GM19324 (cell line): ENCODE data around the gene OSBP2.
"Not testable (repeated sequence)": the region's sequence is repeated elsewhere in the genome, so short reads cannot be mapped to it uniquely, and the experiment has no call there.

Experiments
- ATAC-seq: cut with Tn5 transposase; IDR thresholded peaks from one replicate; pipeline ENCODE4 v1.9.1; 2021; ENCODE audit warnings: mild to moderate bottlenecking, moderate library complexity; ENCODE audit not compliant: unreplicated experiment, low FRiP score

The OSBP2 gene

DNA sequence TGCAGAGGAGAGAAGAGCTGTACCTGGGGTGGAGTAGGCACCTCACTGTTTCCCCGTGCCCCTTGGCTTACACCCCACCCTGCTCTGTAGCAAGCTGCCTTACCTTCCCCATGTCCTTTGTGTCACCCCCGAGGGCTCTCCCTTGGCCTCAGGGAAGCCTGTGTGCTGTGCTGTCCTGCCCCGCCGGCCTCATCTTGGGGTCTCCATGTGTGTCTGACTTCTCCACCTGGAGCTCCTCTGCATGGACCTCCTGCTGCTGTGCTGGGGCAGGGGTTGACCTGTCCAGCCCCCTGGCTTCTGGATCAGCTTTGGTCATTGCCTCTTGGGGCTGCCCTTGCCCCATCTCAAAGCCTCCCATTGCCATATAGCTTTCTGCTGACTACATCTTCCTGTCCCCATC is 59.8 kb downstream of the OSBP2 start:
- no peak for ATAC-seq

DNA sequence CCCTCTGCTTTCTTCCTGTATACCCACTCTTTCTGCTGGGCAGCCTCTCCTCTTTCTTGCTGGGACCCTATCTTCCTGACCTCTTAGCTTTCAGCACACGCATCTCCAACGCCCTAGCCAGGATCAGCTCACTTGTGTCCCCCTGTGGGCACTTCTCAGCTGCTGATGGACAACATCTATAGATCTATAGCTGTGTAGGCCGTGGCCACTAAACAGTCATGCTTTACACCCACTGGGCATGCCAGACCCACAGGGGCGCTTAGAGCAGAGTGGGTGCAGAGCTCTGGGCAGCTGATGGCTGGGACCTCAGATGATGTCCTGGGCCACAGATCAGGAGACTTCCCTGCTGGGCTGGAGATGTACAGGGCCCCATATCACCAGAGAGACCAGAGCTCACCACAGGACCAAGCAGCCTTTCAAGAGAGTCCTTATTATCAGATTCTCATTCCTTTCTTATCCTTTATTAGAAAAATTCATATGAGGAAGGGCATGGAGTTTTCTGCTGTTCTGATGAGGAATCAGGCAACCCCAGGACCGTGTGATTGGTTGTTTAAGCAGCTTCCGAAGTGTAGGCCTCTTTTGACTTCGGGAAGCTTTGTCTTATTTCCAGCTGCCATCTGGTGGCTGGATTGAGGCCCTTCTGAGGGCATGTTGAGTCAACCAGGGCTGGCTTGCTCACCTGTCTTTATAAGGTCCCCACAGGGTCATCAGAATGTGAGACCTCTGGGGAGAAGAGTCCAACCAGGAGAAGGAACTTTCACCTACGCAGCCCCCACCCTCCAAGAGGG is 60.5 kb downstream of the OSBP2 start:
- no peak for ATAC-seq

DNA sequence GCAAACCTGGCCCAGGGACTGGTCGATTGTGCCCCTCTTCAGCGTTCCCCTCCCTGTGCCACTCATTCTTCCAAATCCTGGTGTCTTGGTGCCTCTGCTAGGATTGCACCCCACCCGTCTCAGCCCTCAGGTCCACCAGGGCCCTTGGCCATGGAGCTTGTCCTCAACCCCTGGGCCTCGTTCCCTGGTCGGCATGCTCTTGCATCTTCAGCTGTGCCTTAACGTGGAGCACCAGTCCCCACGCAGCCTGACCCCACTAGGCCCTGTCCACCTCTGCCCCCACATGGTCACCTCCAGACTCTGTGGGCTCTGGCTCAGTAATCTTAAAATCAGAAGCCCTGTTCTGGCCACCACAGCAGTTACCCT is 61.1 kb downstream of the OSBP2 start:
- ATAC-seq: no peak

DNA sequence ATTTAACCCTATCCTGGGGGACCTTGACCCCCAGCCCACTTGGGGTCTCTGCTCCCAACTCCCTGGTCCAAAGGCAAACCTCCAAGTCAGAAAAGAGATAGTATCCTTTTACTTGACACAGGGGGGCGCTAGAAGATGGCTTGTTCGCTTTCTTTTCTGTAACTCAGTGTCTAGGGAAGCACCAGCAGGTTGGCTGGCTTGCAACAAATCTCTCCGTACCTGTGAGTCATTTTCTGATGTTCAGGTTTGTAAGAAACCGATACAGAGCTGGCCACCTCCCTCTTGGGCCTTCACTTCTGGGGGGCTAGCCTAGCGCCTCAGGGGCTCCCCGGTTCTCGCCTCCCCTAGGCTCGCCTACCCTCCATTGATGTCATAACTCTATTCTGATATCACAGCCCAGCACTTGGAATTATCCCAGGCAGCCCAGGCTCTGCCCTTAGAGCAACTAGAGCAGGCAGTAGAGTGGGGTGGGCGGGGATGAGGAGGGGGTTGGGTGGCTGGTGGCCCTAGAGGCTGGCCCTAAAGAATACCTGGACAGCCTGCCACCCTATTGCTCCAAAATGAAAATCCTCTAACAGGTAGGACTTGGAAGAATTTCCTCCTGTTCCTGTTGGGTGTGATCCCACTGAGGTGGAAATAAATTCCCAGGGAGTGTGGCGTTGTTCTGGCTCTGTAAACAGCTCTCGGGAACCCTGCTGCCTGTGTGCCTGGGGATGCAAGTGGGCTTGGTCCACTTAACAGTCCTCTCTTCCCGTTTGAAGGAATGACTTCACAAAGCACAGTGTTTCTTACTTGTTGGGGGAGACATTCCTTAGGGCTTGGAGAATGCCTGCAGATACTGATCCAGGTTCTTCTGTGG is 69.4 kb downstream of the OSBP2 start:
- no peak for ATAC-seq

DNA sequence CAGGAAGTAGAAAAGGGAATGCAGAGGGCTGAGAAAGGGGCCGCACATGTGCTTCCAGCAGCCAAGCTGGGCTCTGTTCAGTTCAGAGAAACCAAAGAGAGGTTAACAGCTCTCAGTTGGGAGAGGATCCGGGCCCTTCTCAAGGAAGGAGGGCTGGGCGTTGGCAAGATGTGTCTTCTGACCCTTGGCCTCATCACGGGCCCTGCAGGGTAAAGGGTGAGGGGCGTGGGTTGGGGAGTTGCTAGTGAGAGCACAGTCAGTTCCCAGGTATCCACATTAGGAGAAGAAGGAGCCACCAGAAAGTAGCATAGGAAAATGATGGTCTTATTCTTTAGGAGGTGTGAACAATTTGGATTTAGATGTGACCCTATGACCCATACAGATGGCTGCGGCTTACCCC is 73.0 kb downstream of the OSBP2 start:
- no peak for ATAC-seq

DNA sequence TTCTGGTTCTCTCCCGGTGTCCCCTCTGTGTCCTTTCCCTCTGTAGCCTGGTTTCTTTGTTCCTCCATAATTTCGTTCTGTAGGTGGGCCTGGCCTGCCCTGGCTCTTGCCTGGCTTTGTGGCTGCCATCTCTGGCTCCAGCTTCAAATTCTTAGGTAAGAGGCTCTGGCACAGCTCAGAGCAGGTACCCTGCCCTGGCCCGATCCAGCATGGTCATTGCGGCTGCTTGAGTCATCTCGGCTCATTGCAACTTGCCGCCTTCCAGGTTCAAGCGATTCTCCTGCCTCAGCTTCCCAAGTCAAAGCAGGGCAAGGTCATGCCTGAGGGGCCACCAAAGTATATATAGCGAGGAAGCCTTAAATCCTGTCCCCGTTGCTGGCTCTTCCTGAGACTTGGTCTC is 76.0 kb downstream of the OSBP2 start:
- no peak for ATAC-seq

- ATAC-seq: no peak
Observed at GRCh38 chr22:30773919-30774318, 79.2 kb downstream of the OSBP2 start.

DNA sequence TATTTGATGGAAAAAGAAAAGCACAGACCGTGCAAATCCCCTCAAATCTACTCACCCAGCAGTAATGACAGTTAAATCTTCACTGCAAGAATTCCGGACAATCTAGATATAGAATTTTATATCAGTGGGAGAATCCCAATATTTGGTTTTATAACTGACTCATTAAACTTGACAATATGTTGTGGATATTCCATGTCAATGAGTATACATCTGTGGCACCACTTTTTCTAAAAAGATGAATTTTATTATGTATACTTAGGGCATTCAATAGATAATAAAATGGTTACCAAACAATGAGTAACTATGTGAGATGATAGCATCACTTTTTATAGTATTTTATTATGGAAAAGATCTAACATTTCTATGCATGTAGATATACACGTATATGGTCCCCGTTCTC is 79.9 kb downstream of the OSBP2 start:
- no peak for ATAC-seq

DNA sequence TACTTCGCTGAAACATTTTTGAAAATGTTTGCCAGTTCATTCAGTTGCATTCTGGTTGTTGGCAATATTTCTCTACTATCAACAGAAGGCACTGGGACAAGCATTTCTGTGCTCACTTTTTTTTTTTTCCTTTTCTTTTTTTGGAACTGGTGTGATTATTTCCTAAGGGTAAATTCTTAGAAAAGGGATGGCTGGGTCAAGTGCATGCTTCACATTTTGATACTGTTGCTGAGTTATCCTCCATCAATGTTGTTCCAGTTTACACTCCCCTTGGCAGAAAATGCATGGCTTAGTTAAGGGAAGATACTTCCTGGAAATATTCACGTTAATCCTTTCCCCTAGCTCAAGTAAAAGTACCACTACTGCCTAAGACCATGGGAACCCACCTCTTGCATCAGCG is 81.8 kb downstream of the OSBP2 start:
- ATAC-seq: no peak

- not testable (repeated sequence) for ATAC-seq
Observed at GRCh38 chr22:30777146-30777545, 82.5 kb downstream of the OSBP2 start.

- ATAC-seq: no peak
Observed at GRCh38 chr22:30777587-30777986, 82.9 kb downstream of the OSBP2 start.

DNA sequence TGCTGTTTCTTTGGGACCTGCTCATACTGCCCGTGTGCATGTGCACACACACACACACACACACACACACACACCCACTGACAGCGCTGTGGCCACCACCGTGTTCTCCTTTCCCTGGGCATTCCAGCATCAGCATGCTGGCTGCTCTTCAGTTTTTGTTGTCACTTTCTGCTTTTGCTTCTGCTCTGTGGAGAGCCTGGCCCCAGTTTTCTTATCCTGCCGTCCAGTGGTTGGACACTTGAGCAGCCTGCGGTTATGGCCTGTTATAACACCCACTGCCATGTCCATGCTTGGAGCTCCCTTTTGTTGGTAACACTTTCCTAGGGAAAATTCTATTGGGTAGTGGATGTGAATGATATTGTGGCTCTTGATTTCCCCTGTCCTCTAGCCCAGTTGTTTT is 83.6 kb downstream of the OSBP2 start:
- no peak for ATAC-seq

GRCh38 chr22:30780026-30780425 is 85.4 kb downstream of the OSBP2 start:
- no peak for ATAC-seq

DNA sequence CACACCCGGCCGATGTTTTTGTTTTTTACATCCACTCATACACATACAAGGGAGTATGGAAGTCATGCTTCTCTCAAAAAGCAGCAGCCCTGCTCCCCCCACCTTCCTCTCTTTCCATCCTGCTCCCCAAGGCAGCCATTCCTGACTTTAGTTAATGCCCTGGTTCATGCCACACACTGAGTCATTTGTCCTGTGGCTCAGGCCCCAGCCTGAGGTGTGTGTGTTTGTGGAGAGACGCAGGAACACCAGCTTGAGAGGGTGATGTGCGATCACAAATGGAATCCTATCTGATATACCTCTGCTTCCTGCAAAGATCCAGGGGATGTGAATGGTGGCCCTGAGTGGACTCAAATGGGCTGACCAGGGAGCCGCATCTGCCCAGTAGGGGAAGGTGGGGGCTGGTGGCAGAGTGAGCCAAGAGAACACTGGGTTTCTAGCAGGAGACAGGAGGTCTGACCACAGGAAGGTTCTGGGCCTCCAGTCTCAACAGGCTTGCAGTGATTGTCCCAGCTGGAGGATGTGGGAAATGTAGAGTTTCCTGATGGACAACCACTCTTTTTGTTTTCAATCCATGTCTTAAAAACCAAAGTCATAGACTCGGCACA is 86.7 kb downstream of the OSBP2 start:
- no peak for ATAC-seq

- no peak for ATAC-seq
Observed at GRCh38 chr22:30782613-30783012, 87.9 kb downstream of the OSBP2 start.

DNA sequence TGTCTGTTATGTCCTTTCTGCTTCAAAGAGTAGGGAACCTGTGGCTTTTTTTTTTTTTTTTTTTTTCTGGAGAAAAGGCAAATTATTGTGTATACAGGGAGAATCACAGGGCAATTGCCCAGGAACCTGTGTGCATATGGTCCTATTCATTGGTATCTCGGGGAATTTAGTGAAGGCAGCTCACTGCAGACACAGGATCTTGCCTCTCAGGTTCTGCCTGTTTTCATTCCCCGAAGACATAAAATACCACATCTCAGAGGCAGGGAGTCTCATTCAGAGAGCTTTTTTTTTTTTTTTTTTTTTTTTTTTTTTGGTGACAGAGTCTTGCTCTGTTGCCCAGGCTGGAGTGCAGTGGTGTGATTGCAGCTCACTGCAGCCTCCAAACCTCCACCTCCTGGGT is 88.3 kb downstream of the OSBP2 start:
- no peak for ATAC-seq

DNA sequence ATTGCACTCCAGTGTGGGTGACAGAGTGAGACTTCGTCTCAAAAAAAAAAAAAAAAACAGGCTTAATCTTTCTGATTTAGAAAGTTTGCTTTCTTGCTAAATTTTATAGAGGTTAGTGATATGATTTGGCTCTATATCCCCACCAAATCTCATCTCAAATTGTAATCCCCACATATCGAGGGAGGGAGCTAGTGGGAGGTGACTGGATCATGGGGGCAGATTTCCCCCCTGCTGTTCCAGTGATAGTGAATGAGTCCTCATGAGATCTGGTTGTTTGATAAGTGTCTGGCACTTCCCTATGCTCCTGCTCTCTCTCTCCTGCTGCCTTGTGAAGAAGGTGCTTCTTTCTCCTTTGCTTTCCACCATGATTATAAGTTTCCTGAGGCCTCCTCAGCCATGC is 90.9 kb downstream of the OSBP2 start:
- no peak for ATAC-seq

DNA sequence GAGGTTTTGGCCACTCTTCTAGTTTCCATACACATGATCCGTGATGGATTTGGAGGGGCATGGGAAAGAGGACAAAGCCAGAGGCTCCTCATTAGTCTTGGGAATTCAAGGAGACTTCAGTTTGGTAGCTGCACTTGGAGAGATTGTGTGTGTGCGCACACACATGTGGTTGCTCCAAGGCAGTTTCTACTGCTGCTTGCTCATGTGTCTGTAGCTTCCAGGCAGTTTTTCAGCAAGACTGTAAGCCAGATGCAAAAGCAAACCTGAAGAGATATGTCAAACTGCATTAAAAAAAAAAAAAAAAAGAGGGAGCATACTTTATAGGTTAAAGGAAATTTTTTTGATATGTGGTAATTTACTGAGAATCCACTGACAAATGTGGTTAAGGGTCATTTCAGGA is 95.7 kb downstream of the OSBP2 start:
- ATAC-seq: no peak

DNA sequence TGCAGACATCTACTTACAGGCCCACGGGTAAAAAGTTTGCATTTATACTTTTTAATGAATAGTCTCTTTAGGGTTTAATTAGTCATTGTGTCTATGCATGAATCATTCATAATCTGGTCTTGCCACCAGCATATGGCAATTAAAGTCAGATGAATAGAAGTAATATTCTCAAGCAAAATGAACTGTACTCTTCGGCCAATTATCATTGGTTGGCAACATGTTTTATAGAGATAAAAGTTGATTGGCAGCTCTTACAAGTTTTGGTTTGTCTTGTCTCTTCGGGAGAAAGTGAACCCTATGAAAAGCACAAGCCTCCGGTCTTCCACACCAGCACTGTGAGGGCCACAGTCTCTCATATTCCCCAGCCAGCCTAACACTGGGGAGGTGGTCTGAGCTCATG is 97.8 kb downstream of the OSBP2 start:
- no peak for ATAC-seq

GRCh38 chr22:30795118-30795517 is 100.4 kb downstream of the OSBP2 start:
- no peak for ATAC-seq

- ATAC-seq: no peak
Observed at GRCh38 chr22:30801695-30802094, 107.0 kb downstream of the OSBP2 start.
